NT2/D1 (cell line): ENCODE data around the gene CRTAP.

Experiments
- SUZ12 ChIP-seq: IDR thresholded peaks from 2 replicates; pipeline ENCODE4 v1.6.1; 2011; ENCODE audit not compliant: insufficient read length, insufficient read depth; ENCODE audit errors: extremely low read depth
- YY1 ChIP-seq: IDR thresholded peaks from 2 replicates; pipeline ENCODE4 v1.6.1; 2011; ENCODE audit not compliant: insufficient read length, insufficient read depth

GRCh38 chr3:33081812-33082211, 32.0 kb upstream of the CRTAP start:
- TF ChIP-seq YY1 (no peak), SUZ12 (no peak)
